B cell (primary cell): ENCODE results near the gene PRR11. TPM values are rescaled to one million over a fixed set of nuclear protein-coding genes. Genes with fewer than 3 reads are reported as not detected.

Source experiments
- ATAC-seq: fragments of 200-7000 bp; cut with Tn5 transposase; one replicate; pipeline ENCODE4 v1.10.0; 2021; ENCODE audit warnings: low read depth, mild to moderate bottlenecking, moderate number of reproducible peaks, moderate library complexity
- CTCF ChIA-PET: fragments of 350-600 bp; sonication (Branson Sonifier 250); formaldehyde crosslinking; loops from one replicate; lab custom pipeline; 2021; ENCODE audit warnings: antibody characterized with exemption, inconsistent platforms; lab: Charles Lee
- POLR2A ChIA-PET: fragments of 350-600 bp; sonication (Branson Sonifier 250); formaldehyde crosslinking; loops from one replicate; lab custom pipeline; 2021; ENCODE audit warnings: antibody characterized with exemption; lab: Charles Lee
- DNase-seq: peaks from one replicate; pipeline ENCODE4 v3.0.0; 2013
- H2AFZ ChIP-seq: 2 replicates; pipeline ENCODE4 v1.6.1; 2012; ENCODE audit warnings: mild to moderate bottlenecking, low read depth, low read length; ENCODE audit not compliant: insufficient read depth, poor library complexity, severe bottlenecking
- H3K27ac ChIP-seq, 2 donors: 1 replicate in 1 of 2; 2 replicates in 1 of 2; pipeline ENCODE4 v1.5.1; 2012 to 2013; ENCODE audit warnings: low read length in 2 of 2, mild to moderate bottlenecking in 2 of 2, moderate library complexity in 1 of 2
- H3K27me3 ChIP-seq, 4 experiments: fragments of 200-600 bp in 1 of 4; sonication (generic) in 1 of 4; replicated peaks in 1 of 4; 1 replicate in 2 of 4; 2 replicates in 2 of 4; pipeline versions ENCODE4 v1.6.1 to v1.7.0; 2013 to 2016; ENCODE audit warnings: low read length in 3 of 4, mild to moderate bottlenecking in 2 of 4, mixed read lengths in 1 of 4, moderate library complexity in 1 of 4; ENCODE audit not compliant: insufficient read depth in 4 of 4, control insufficient read depth in 3 of 4; ENCODE audit errors: control extremely low read depth in 1 of 4
- H3K36me3 ChIP-seq, 2 experiments: replicated peaks in 1 of 2; 1 replicate in 1 of 2; 2 replicates in 1 of 2; pipeline versions ENCODE4 v1.6.1 to v1.7.1; 2013; ENCODE audit warnings: low read length in 1 of 2; ENCODE audit not compliant: insufficient read depth in 2 of 2, control insufficient read depth in 1 of 2; ENCODE audit errors: control extremely low read depth in 1 of 2, extremely low read depth in 1 of 2
- H3K4me1 ChIP-seq, 2 donors: fragments of 200-600 bp in 1 of 2; sonication (generic) in 1 of 2; 1 replicate in 1 of 2; 2 replicates in 1 of 2; pipeline versions ENCODE4 v1.5.1 to v1.6.1; 2013 to 2017; ENCODE audit warnings: low read length in 2 of 2; ENCODE audit not compliant: control insufficient read depth in 2 of 2, insufficient read depth in 2 of 2
- H3K4me2 ChIP-seq: replicated peaks from 2 replicates; pipeline ENCODE3; 2012; ENCODE audit warnings: mild to moderate bottlenecking, low read depth, low read length; ENCODE audit not compliant: poor library complexity, severe bottlenecking
- H3K4me3 ChIP-seq, 5 experiments: fragments of 200-600 bp in 1 of 5; sonication (generic) in 1 of 5; 1 replicate in 3 of 5; 2 replicates in 2 of 5; pipeline versions ENCODE4 v1.5.1 to v1.7.0; 2011 to 2016; ENCODE audit warnings: low read length in 4 of 5, mild to moderate bottlenecking in 4 of 5, low read depth in 2 of 5, control low read depth in 1 of 5, moderate library complexity in 1 of 5; ENCODE audit not compliant: insufficient read depth in 1 of 5; ENCODE audit errors: control extremely low read depth in 1 of 5, extremely low read depth in 1 of 5
- H3K79me2 ChIP-seq: fragments of 200-600 bp; sonication (generic); one replicate; pipeline ENCODE4 v1.6.0; 2016; ENCODE audit warnings: low read length; ENCODE audit not compliant: control insufficient read depth, insufficient read depth
- H3K9ac ChIP-seq: fragments of 200-600 bp; sonication (generic); 2 replicates; pipeline ENCODE4 v1.6.1; 2017; ENCODE audit warnings: mild to moderate bottlenecking, low read length, moderate library complexity
- H3K9me3 ChIP-seq, 3 donors: one replicate each; pipeline versions ENCODE4 v1.6.1 to v1.7.1; 2013; ENCODE audit warnings: low read length in 2 of 3; ENCODE audit not compliant: control insufficient read depth in 2 of 3, insufficient read depth in 1 of 3; ENCODE audit errors: control extremely low read depth in 1 of 3
- H4K20me1 ChIP-seq: 2 replicates; pipeline ENCODE4 v1.6.0; 2012; ENCODE audit warnings: mild to moderate bottlenecking, low read length; ENCODE audit not compliant: insufficient read depth, control insufficient read depth, poor library complexity, severe bottlenecking
- H3K27ac Mint-ChIP-seq: one replicate; pipeline ENCODE4 v1.8.0; 2021; ENCODE audit warnings: mixed read lengths
- H3K27me3 Mint-ChIP-seq: one replicate; pipeline ENCODE4 v1.8.0; 2021; ENCODE audit warnings: mixed read lengths
- H3K4me1 Mint-ChIP-seq: one replicate; pipeline ENCODE4 v1.8.0; 2021; ENCODE audit warnings: mixed read lengths
- H3K4me3 Mint-ChIP-seq: one replicate; pipeline ENCODE4 v1.8.0; 2021; ENCODE audit warnings: mixed read lengths
- H3K9me3 Mint-ChIP-seq: one replicate; pipeline ENCODE4 v1.8.0; 2022; ENCODE audit warnings: mixed read lengths; ENCODE audit not compliant: insufficient read depth
- CTCF ChIP-seq: fragments of 200-600 bp; IDR thresholded peaks from one replicate; pipeline ENCODE4 v1.8.0; 2022; ENCODE audit warnings: antibody characterized with exemption, mild to moderate bottlenecking
- EZH2 ChIP-seq: IDR thresholded peaks from 2 replicates; pipeline ENCODE4 v1.6.1; 2012; ENCODE audit warnings: borderline replicate concordance, low read depth, mild to moderate bottlenecking, moderate library complexity, low read length; ENCODE audit not compliant: insufficient read depth, poor library complexity, severe bottlenecking
- WGBS: methylation state at CpG from one replicate; pipeline ENCODE4 v1.1.5; 2013; ENCODE audit warnings: missing lambda C conversion rate; ENCODE audit not compliant: insufficient coverage; 5-methylcytosine and 5-hydroxymethylcytosine counted together
- intact Hi-C: fragments of 100-400 bp; cut with micrococcal nuclease; formaldehyde crosslinking; loops from one replicate; pipeline ENCODE4 v1.10.0; 2022
- polyA minus RNA-seq: library from RNA; depleted of rRNA, polyadenylated mRNA; stranded (reverse); fragments of >200 nt; gene quantifications from 2 replicates; pipeline ENCODE4 v1.2.3, GENCODE V29; 2012
- polyA plus RNA-seq: library from polyadenylated mRNA; depleted of rRNA; stranded (reverse); fragments of >200 nt; gene quantifications from 2 replicates; pipeline ENCODE4 v1.2.3, GENCODE V29; 2012
- total RNA-seq, 2 donors: library from RNA; stranded (reverse); fragments of 120-200 nt in 1 of 2; gene quantifications; 1 replicate in 1 of 2; 2 replicates in 1 of 2; pipeline versions ENCODE4 v1.2.3 to v1.2.4, GENCODE V29; 2013 to 2022

Gene PRR11
- total RNA-seq, result 0.75 and 1.5 TPM in 2 replicates
- total RNA-seq (2013), result 1.2 TPM
- 1.0 and 1.2 TPM in 2 replicates for polyA plus RNA-seq
- 0.43 and 0.78 TPM in 2 replicates for polyA minus RNA-seq

- H3K36me3 ChIP-seq, result no peaks in the 10 kb centered on the region
- no peaks in the 10 kb centered on the region for H3K9me3 Mint-ChIP-seq
- peaks cover 55% of the 10 kb centered on the region for H3K79me2 ChIP-seq
- intact Hi-C loops, result loop anchor here (1.0 to 5.0 kb wide), 4 partner anchors 49 to 637 kb away; partner anchors contain the start of genes PTRH2, SMG8, TRIM37 and VMP1
- H3K27ac Mint-ChIP-seq, result no peak within 1 kb of the TSS
- no peak for DNase-seq
- no peaks in the 10 kb centered on the region for H3K9me3 ChIP-seq
- no peaks in the 10 kb centered on the region for H3K27me3 Mint-ChIP-seq
- POLR2A ChIA-PET, result interaction anchor here (0.5 to 1.1 kb wide), 6 partner anchors 12 to 1149 kb away, joined by 3 to 6 read pairs (median 4); partner anchors contain the start of genes SRSF1 and TRIM37
- H4K20me1 ChIP-seq, result no peaks in the 10 kb centered on the region
- peak within 1 kb of the TSS; percentile 90 for H3K4me2 ChIP-seq
- 0% methylated on average over 21 of the region's 25 CpGs for WGBS
- H2AFZ ChIP-seq, result peak within 1 kb of the TSS; percentile 97
- peaks cover 9 to 15% of the 10 kb centered on the region in 2 donors for H3K4me1 ChIP-seq
- TF ChIP-seq EZH2 (peak; percentile 99), CTCF (no peak)
- CTCF ChIA-PET, result interaction anchor here (1.0 to 1.6 kb wide), 4 partner anchors 11 to 151 kb away, joined by 3 to 10 read pairs (median 4); partner anchors contain the start of genes GDPD1 and TRIM37
- peak; percentile 85 for ATAC-seq
- H3K4me1 Mint-ChIP-seq, result peaks cover 13% of the 10 kb centered on the region
- H3K27me3 ChIP-seq, result no peaks in the 10 kb centered on the region
- peak within 1 kb of the TSS; percentile 62 to 98 (median 96) for H3K4me3 ChIP-seq
- peak within 1 kb of the TSS; percentile 50 to 79 for H3K27ac ChIP-seq
- no peak within 1 kb of the TSS for H3K4me3 Mint-ChIP-seq
- H3K9ac ChIP-seq, result peak within 1 kb of the TSS; percentile 92
These were observed at the start of gene PRR11 for GRCh38 chr17:59155439-59156177. Gene PRR11 (plus strand): TSS chr17:59155746. CDS start chr17:59169753, 14,007 bp downstream.
